Right lobe of liver (tissue), 4 donors: ENCODE measurements around the gene TDRD7.

ENCODE experiments used
- POLR2A ChIP-seq: fragments of 450-650 bp; IDR thresholded peaks from one replicate; pipeline ENCODE4 v1.6.1; 2017; ENCODE audit warnings: antibody characterized with exemption, mild to moderate bottlenecking
- TF ChIP-seq, protein P1 (sequence below), 4 donors: fragments of 200-600 bp in 3 of 4; fragments of 450-650 bp in 1 of 4; IDR thresholded peaks; one replicate each; pipeline versions ENCODE4 v1.5.1 to v1.8.0; 2016 to 2022; ENCODE audit warnings: antibody characterized with exemption in 4 of 4, mild to moderate bottlenecking in 2 of 4
- donor health status: DM: no; HTN: no; CAD: no.
- donor health status: DM: no; HTN: no; CAD: no.
- donor health status: DM: no; HTN: yes; CAD: no.

GRCh38 chr9:97459326-97459725 lies 47.4 kb downstream of the TDRD7 start:
- no peak for TF ChIP-seq POLR2A
- TF ChIP-seq, protein P1, sequence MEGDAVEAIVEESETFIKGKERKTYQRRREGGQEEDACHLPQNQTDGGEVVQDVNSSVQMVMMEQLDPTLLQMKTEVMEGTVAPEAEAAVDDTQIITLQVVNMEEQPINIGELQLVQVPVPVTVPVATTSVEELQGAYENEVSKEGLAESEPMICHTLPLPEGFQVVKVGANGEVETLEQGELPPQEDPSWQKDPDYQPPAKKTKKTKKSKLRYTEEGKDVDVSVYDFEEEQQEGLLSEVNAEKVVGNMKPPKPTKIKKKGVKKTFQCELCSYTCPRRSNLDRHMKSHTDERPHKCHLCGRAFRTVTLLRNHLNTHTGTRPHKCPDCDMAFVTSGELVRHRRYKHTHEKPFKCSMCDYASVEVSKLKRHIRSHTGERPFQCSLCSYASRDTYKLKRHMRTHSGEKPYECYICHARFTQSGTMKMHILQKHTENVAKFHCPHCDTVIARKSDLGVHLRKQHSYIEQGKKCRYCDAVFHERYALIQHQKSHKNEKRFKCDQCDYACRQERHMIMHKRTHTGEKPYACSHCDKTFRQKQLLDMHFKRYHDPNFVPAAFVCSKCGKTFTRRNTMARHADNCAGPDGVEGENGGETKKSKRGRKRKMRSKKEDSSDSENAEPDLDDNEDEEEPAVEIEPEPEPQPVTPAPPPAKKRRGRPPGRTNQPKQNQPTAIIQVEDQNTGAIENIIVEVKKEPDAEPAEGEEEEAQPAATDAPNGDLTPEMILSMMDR (IDR thresholded peaks at IDR 0.05) = no peak
